H1 (cell line): Measurements from ENCODE around the gene NUDT12. TPM values are rescaled to one million over a fixed set of nuclear protein-coding genes. Genes with fewer than 3 reads are reported as not detected.

Source experiments
- CTCF ChIA-PET: fragments of 300-600 bp; sonication (Branson Sonifier 250); formaldehyde crosslinking; loops from one replicate; lab custom pipeline; 2021; ENCODE audit not compliant: partially characterized antibody; lab: Charles Lee
- POLR2A ChIA-PET: fragments of 300-600 bp; sonication (Branson Sonifier 250); formaldehyde crosslinking; loops from one replicate; lab custom pipeline; 2021; ENCODE audit warnings: inconsistent platforms; ENCODE audit not compliant: partially characterized antibody; lab: Charles Lee
- DNase-seq, 2 experiments: peaks; one replicate each; pipeline versions ENCODE4 v3.0.0 to v3.0.0-alpha.2; 2010 to 2022; ENCODE audit warnings: low spot score in 2 of 2, low read depth in 1 of 2, mixed read lengths in 1 of 2
- FAIRE-seq: peaks from 2 replicates; lab custom pipeline; 2011; peaks lifted over from hg19 to GRCh38; lab: Jason Lieb, UNC
- H2AFZ ChIP-seq: 2 replicates; pipeline ENCODE4 v1.8.1; 2012; ENCODE audit warnings: low read length, inconsistent platforms
- H2AK5ac ChIP-seq: 2 replicates; pipeline ENCODE4 v1.6.1; 2013; ENCODE audit warnings: low read depth, low read length
- H2BK120ac ChIP-seq: replicated peaks from 2 replicates; pipeline ENCODE3; 2013; ENCODE audit warnings: low read depth, low read length, inconsistent platforms
- H2BK12ac ChIP-seq: 2 replicates; pipeline ENCODE4 v1.6.1; 2013; ENCODE audit warnings: low read depth, low read length
- H2BK15ac ChIP-seq: 2 replicates; pipeline ENCODE4 v1.6.1; 2013; ENCODE audit warnings: low read length
- H2BK20ac ChIP-seq: 2 replicates; pipeline ENCODE4 v1.6.1; 2013; ENCODE audit warnings: low read length
- H2BK5ac ChIP-seq: 2 replicates; pipeline ENCODE4 v1.6.1; 2013; ENCODE audit warnings: low read depth, low read length
- H3K14ac ChIP-seq: 2 replicates; pipeline ENCODE4 v1.6.1; 2013; ENCODE audit warnings: inconsistent platforms; ENCODE audit not compliant: insufficient read length
- H3K18ac ChIP-seq: 2 replicates; pipeline ENCODE4 v1.6.1; 2013; ENCODE audit warnings: low read length; ENCODE audit errors: extremely low read depth
- H3K23ac ChIP-seq: 2 replicates; pipeline ENCODE4 v1.6.1; 2013; ENCODE audit warnings: inconsistent platforms; ENCODE audit not compliant: insufficient read length
- H3K23me2 ChIP-seq: 2 replicates; pipeline ENCODE4 v1.6.1; 2013; ENCODE audit warnings: low read depth, low read length
- H3K27ac ChIP-seq: 2 replicates; pipeline ENCODE4 v1.6.1; 2011; ENCODE audit warnings: low read depth, low read length, inconsistent platforms
- H3K27me3 ChIP-seq, 4 experiments: replicated peaks in 1 of 4; 1 replicate in 1 of 4; 2 replicates in 3 of 4; pipeline versions ENCODE4 v1.6.1 to v1.8.1; 2011 to 2013; ENCODE audit warnings: low read length in 3 of 4, mild to moderate bottlenecking in 3 of 4, inconsistent platforms in 2 of 4, mixed read lengths in 2 of 4, moderate library complexity in 1 of 4; ENCODE audit not compliant: control insufficient read depth in 3 of 4, insufficient read depth in 3 of 4; ENCODE audit errors: extremely low read depth in 1 of 4
- H3K36me3 ChIP-seq, 4 experiments: 2 replicates each; pipeline versions ENCODE4 v1.6.1 to v1.8.1; 2011 to 2013; ENCODE audit warnings: mild to moderate bottlenecking in 4 of 4, low read length in 3 of 4, moderate library complexity in 2 of 4, control low read depth in 1 of 4, inconsistent platforms in 1 of 4; ENCODE audit not compliant: insufficient read depth in 4 of 4, control insufficient read depth in 2 of 4
- H3K4ac ChIP-seq: replicated peaks from 2 replicates; pipeline ENCODE3; 2013; ENCODE audit warnings: low read length, low read depth, mixed read lengths, inconsistent platforms; ENCODE audit not compliant: insufficient read length
- H3K4me1 ChIP-seq, 4 experiments: replicated peaks in 1 of 4; 1 replicate in 1 of 4; 2 replicates in 3 of 4; pipeline versions ENCODE4 v1.6.1 to v1.8.1; 2011 to 2013; ENCODE audit warnings: low read length in 3 of 4, inconsistent platforms in 2 of 4, mixed read lengths in 1 of 4; ENCODE audit not compliant: insufficient read depth in 4 of 4, control insufficient read depth in 3 of 4
- H3K4me2 ChIP-seq, 2 experiments: 2 replicates each; pipeline versions ENCODE4 v1.6.1 to v1.8.1; 2011 to 2013; ENCODE audit warnings: low read depth in 2 of 2, low read length in 2 of 2, control low read depth in 1 of 2, inconsistent platforms in 1 of 2, mild to moderate bottlenecking in 1 of 2; ENCODE audit not compliant: insufficient read depth in 1 of 2
- H3K4me3 ChIP-seq, 4 experiments: fragments of 200-600, 300-600 bp in 1 of 4; sonication (generic), shearing (Covaris generic), sonication (Bioruptor Twin) in 1 of 4; 2 replicates each; pipeline versions ENCODE4 v1.5.1 to v1.8.1; 2011 to 2016; ENCODE audit warnings: low read length in 4 of 4, low read depth in 3 of 4, control low read depth in 2 of 4, inconsistent platforms in 2 of 4, mild to moderate bottlenecking in 2 of 4, mixed read lengths in 1 of 4, moderate library complexity in 1 of 4; ENCODE audit not compliant: insufficient read depth in 2 of 4; ENCODE audit errors: extremely low read depth in 1 of 4
- H3K56ac ChIP-seq: replicated peaks from 2 replicates; pipeline ENCODE3; 2013; ENCODE audit warnings: low read depth, mild to moderate bottlenecking, mixed read lengths, low read length, inconsistent platforms; ENCODE audit not compliant: insufficient read length
- H3K79me1 ChIP-seq: 2 replicates; pipeline ENCODE4 v1.6.1; 2013; ENCODE audit warnings: low read depth, low read length, control low read depth
- H3K79me2 ChIP-seq, 2 experiments: 2 replicates each; pipeline versions ENCODE4 v1.6.1 to v1.8.1; 2012 to 2013; ENCODE audit warnings: low read length in 2 of 2, mild to moderate bottlenecking in 2 of 2, inconsistent platforms in 1 of 2; ENCODE audit not compliant: insufficient read depth in 2 of 2, control insufficient read depth in 1 of 2
- H3K9ac ChIP-seq, 4 experiments: replicated peaks in 1 of 4; 1 replicate in 1 of 4; 2 replicates in 3 of 4; pipeline versions ENCODE4 v1.6.1 to v1.8.1; 2011 to 2013; ENCODE audit warnings: low read depth in 3 of 4, low read length in 3 of 4, control low read depth in 2 of 4, mild to moderate bottlenecking in 2 of 4, moderate library complexity in 2 of 4, inconsistent platforms in 1 of 4; ENCODE audit errors: extremely low read depth in 1 of 4
- H3K9me3 ChIP-seq, 2 experiments: 2 replicates each; pipeline versions ENCODE4 v1.6.1 to v1.8.1; 2012 to 2013; ENCODE audit warnings: mild to moderate bottlenecking in 2 of 2, moderate library complexity in 2 of 2, control low read depth in 1 of 2, inconsistent platforms in 1 of 2, low read depth in 1 of 2, low read length in 1 of 2, mixed read lengths in 1 of 2; ENCODE audit not compliant: insufficient read depth in 2 of 2
- H4K20me1 ChIP-seq, 2 experiments: replicated peaks in 1 of 2; 2 replicates each; pipeline versions ENCODE3 to v1.8.1; 2011 to 2013; ENCODE audit warnings: inconsistent platforms in 2 of 2, low read length in 2 of 2, mild to moderate bottlenecking in 1 of 2; ENCODE audit not compliant: insufficient read depth in 2 of 2, control insufficient read depth in 1 of 2
- H4K5ac ChIP-seq: 2 replicates; pipeline ENCODE4 v1.6.1; 2013; ENCODE audit warnings: low read length, low read depth, mixed read lengths, inconsistent platforms; ENCODE audit not compliant: insufficient read length
- H4K8ac ChIP-seq: 2 replicates; pipeline ENCODE4 v1.8.0; 2013; ENCODE audit warnings: mild to moderate bottlenecking, moderate library complexity, low read length, inconsistent platforms; ENCODE audit not compliant: insufficient read depth; ENCODE audit errors: extremely low read depth
- H4K91ac ChIP-seq: replicated peaks from 2 replicates; pipeline ENCODE3; 2013; ENCODE audit warnings: low read length, mixed read lengths, inconsistent platforms; ENCODE audit not compliant: insufficient read length
- CHD2 ChIP-seq: IDR thresholded peaks from 2 replicates; pipeline ENCODE4 v1.6.1; 2012; ENCODE audit warnings: low read length, improper control_type of control experiment
- CREB1 ChIP-seq: IDR thresholded peaks from 2 replicates; pipeline ENCODE4 v1.6.1; 2012; ENCODE audit warnings: inconsistent platforms
- RBBP5 ChIP-seq: IDR thresholded peaks from 2 replicates; pipeline ENCODE4 v1.7.1; 2012; ENCODE audit warnings: low read depth, mild to moderate bottlenecking, inconsistent platforms, low read length, moderate library complexity, borderline replicate concordance
- RXRA ChIP-seq: IDR thresholded peaks from 2 replicates; pipeline ENCODE4 v1.6.1; 2011; ENCODE audit warnings: low read depth, mild to moderate bottlenecking, low read length, moderate library complexity; ENCODE audit not compliant: insufficient read depth
- SAP30 ChIP-seq: fragments of 300-600 bp; sonication (generic); IDR thresholded peaks from 2 replicates; pipeline ENCODE4 v1.7.1; 2012; ENCODE audit warnings: low read length, moderate library complexity, mild to moderate bottlenecking, inconsistent platforms; ENCODE audit not compliant: insufficient read depth, insufficient replicate concordance
- SIN3A ChIP-seq, 2 experiments: IDR thresholded peaks in 1 of 2; conservative IDR thresholded peaks in 1 of 2; 2 replicates each; pipeline ENCODE4 v1.6.1; 2011 to 2012; ENCODE audit warnings: low read length in 2 of 2, improper control_type of control experiment in 1 of 2, low read depth in 1 of 2, mild to moderate bottlenecking in 1 of 2
- TAF7 ChIP-seq: optimal IDR thresholded peaks from 2 replicates; pipeline ENCODE3; 2011; ENCODE audit warnings: low read depth, mild to moderate bottlenecking, inconsistent platforms, low read length, moderate library complexity, borderline replicate concordance
- WGBS, 2 experiments: shearing (Covaris generic) in 1 of 2; methylation state at CpG; one replicate each; pipeline versions ENCODE4 v1.1.6 to v1.1.7; 2013 to 2015; ENCODE audit warnings: low lambda C conversion rate in 2 of 2, mixed read lengths in 2 of 2, inconsistent platforms in 1 of 2, low coverage in 1 of 2, missing lambda C conversion rate in 1 of 2; ENCODE audit not compliant: insufficient replicate concordance in 2 of 2, insufficient coverage in 1 of 2, insufficient read length in 1 of 2; ENCODE audit errors: extremely low coverage in 1 of 2, missing lambda C conversion rate in 1 of 2; 5-methylcytosine and 5-hydroxymethylcytosine counted together
- polyA plus RNA-seq, 7 experiments: library from polyadenylated mRNA; depleted of rRNA in 3 of 7; stranded (reverse) in 5 of 7; unstranded in 2 of 7; fragments of >200 nt in 5 of 7; fragments of 200-250 nt in 2 of 7; gene quantifications; 1 replicate in 5 of 7; 2 replicates in 1 of 7; 4 replicates in 1 of 7; pipeline versions ENCODE4 v1.2.1 to v1.2.3, GENCODE V29; 2011 to 2013; ENCODE audit warnings: missing spikeins in 2 of 7, mixed read lengths in 2 of 7
- total RNA-seq: library from RNA; stranded (reverse); fragmentation: NEBNext Ultra II Directional; extraction: Animal tissue kit (Norgen Biotek cat#: 25700); gene quantifications from 2 replicates; pipeline ENCODE4 v1.2.1, GENCODE V29; 2021

NUDT12 gene
- total and polyA plus RNA-seq, 2 of the 8 experiments (the other 6 are each of a cell fraction or from before 2014, with no cell fraction given): 3.6 to 12.5 TPM

- no peak overlapping the region for H4K91ac ChIP-seq
- no peaks in the 10 kb centered on the region for H3K9me3 ChIP-seq
- no peaks in the 10 kb centered on the region for H3K79me1 ChIP-seq
- H3K9ac ChIP-seq: no peak overlapping the region
- H3K23me2 ChIP-seq: no peaks in the 10 kb centered on the region
- H4K20me1 ChIP-seq: no peaks in the 10 kb centered on the region
- no peak overlapping the region for H4K5ac ChIP-seq
- H3K56ac ChIP-seq: no peak overlapping the region
- no peaks in the 10 kb centered on the region for H3K4me1 ChIP-seq
- no peak overlapping the region for H2BK5ac ChIP-seq
- no peak overlapping the region for H3K27ac ChIP-seq
- POLR2A ChIA-PET: no interaction called here
- H3K4me2 ChIP-seq: no peak overlapping the region
- H2BK12ac ChIP-seq: no peak overlapping the region
- no peak for FAIRE-seq
- H3K4ac ChIP-seq: no peak overlapping the region
- H3K4me3 ChIP-seq: no peak overlapping the region
- H2AFZ ChIP-seq: no peak overlapping the region
- H3K36me3 ChIP-seq: no peaks in the 10 kb centered on the region
- no peaks in the 10 kb centered on the region for H3K27me3 ChIP-seq
- no peak overlapping the region for H3K14ac ChIP-seq
- TF ChIP-seq SIN3A (conservative IDR thresholded peaks at IDR 0.05 in 1 of 2, IDR thresholded peaks at IDR 0.05 in 1 of 2; ENCODE audit: low read depth in 1 of 2, low read length in 2 of 2): no peak
- TF ChIP-seq TAF7: no peak
- no peak for TF ChIP-seq SAP30
- no peak for TF ChIP-seq CREB1
- TF ChIP-seq RBBP5: no peak
- no peak for TF ChIP-seq RXRA
- no peak for TF ChIP-seq CHD2
- H2BK120ac ChIP-seq: no peak overlapping the region
- no peak overlapping the region for H4K8ac ChIP-seq
- CTCF ChIA-PET: interaction anchor here (1.0 to 1.4 kb wide), 4 partner anchors 60 to 240 kb away, joined by 3 to 6 read pairs (median 3); no protein-coding TSS in a partner anchor
- WGBS, 2 experiments: 64% methylated on average over 3 of the region's 3 CpGs; no CpG with 5 or more reads in 1 of the 2 experiments
- no peaks in the 10 kb centered on the region for H3K79me2 ChIP-seq
- H2BK15ac ChIP-seq: no peak overlapping the region
- H3K18ac ChIP-seq: no peak overlapping the region
- no peak for DNase-seq
- H2BK20ac ChIP-seq: no peak overlapping the region
- H3K23ac ChIP-seq: no peak overlapping the region
- H2AK5ac ChIP-seq: no peak overlapping the region
Measured at GRCh38 chr5:103590221-103590620, 27.6 kb upstream of the NUDT12 start.
